Stimulated activated memory B cell treated with anti-CD40 and anti-IgM and Interleukin-4, amounts not matched to agents 10 μg/mL and 1 μg/mL and 100 μg/mL, for 72 hours (primary cell): ENCODE measurements around the gene HK2.
"Not testable (repeated sequence)": the region's sequence is repeated elsewhere in the genome, so short reads cannot be mapped to it uniquely, and the experiment has no call there.

Experiments
- ATAC-seq: fragments of 150-1000 bp; cut with Tn5 transposase; 2 replicates; pipeline ENCODE4 v1.10.0; 2021
- H3K27ac Mint-ChIP-seq: one replicate; pipeline ENCODE4 v1.8.0; 2022; ENCODE audit warnings: mild to moderate bottlenecking, mixed read lengths
- H3K27me3 Mint-ChIP-seq: one replicate; pipeline ENCODE4 v1.8.0; 2022; ENCODE audit warnings: mixed read lengths
- H3K36me3 Mint-ChIP-seq: one replicate; pipeline ENCODE4 v1.8.0; 2022; ENCODE audit warnings: mixed read lengths
- H3K4me1 Mint-ChIP-seq: one replicate; pipeline ENCODE4 v1.8.0; 2022; ENCODE audit warnings: mixed read lengths
- H3K4me3 Mint-ChIP-seq: one replicate; pipeline ENCODE4 v1.8.0; 2022; ENCODE audit warnings: mild to moderate bottlenecking, moderate library complexity, mixed read lengths
- H3K9me3 Mint-ChIP-seq: one replicate; pipeline ENCODE4 v1.8.0; 2022; ENCODE audit warnings: mixed read lengths

Gene HK2

DNA sequence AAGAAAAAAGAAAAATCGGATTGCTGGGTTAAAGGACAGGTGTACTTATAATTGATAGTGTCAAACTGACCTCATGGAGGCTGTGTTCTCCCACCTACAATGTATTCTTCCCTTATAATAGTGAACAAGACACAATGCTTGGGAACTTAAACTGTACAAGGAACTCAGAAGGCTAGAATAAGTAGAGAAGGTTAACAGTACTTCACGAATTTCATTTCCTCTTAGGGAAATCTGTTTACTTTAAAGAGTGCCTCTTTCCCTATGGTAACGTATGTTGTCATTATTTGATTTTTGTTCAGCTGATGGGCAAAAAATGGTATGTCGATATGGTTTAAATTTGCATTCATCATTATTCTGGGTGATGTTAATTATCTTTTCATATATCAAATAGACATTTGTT is 9.2 kb upstream of the HK2 start:
- no peaks in the 10 kb centered on the region for H3K36me3 Mint-ChIP-seq
- no peaks in the 10 kb centered on the region for H3K9me3 Mint-ChIP-seq
- no peak for ATAC-seq
- no peak overlapping the region for H3K27ac Mint-ChIP-seq
- H3K4me1 Mint-ChIP-seq: peaks cover 10% of the 10 kb centered on the region
- H3K27me3 Mint-ChIP-seq: no peaks in the 10 kb centered on the region
- H3K4me3 Mint-ChIP-seq: no peak overlapping the region

DNA sequence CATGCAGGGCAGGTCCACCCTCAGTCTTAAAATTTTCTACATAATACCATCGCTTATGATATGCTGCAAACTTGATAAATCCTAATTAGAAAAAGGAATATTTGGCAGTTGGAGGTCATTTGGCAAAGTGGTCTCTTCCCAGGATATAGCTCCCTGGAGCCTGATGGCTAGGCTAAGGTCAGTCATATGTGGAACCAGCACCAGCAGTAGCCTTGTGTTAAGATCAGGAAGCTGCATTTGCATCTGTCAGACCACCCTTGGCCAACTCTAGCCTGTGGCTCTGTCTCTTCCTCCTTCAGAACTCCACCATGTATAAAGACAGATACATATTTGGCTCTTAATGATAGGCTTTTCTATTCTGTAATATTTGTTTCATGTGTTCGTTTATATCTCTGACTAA is 5.4 kb upstream of the HK2 start:
- Mint-ChIP-seq H3K36me3 (no peaks in the 10 kb centered on the region), H3K4me1 (peaks cover 16% of the 10 kb centered on the region), H3K27ac (no peak overlapping the region), H3K27me3 (no peaks in the 10 kb centered on the region), H3K9me3 (no peaks in the 10 kb centered on the region), H3K4me3 (no peak overlapping the region)
- ATAC-seq: no peak

DNA sequence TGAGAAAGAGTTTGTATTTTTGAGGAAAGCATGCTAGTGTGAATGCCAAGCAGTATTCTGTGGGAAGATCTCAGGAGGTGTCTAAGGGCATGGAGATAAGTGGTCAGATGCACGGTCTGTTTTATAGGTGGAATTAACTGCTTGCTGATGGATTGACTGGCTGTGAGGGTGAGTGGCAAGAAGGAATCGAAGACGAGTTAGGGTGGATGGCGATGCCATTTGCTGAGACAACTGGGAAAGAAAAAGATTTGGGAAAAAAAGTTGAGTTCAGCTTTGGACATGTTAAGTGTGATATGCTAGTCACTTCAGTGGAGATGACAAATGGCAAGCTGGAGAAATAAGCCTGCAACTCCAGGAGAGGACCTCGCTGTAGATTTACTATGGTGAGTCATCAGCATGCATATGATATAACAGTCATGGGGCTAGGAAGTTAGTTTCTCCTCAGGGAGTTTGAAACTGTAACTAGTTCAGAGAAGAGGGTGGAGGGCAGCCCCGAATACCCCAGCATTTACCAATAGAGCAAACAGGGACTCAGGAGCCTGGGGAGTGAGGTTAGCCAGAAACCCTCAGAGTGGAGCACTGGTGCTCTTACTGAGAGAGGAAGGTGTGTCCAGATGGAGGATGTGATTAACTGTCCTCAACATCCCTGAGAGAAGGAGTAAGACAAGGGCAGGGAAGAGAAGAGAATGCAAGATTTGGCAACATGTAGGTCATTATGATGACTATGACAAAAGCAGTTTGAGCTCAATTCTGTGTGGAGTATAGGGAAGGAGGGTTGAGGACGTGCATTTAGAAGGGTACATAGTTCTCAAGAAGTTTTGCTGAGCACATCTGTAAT is 2.0 kb upstream of the HK2 start:
- no peak for ATAC-seq
- no peak overlapping the region for H3K4me3 Mint-ChIP-seq

DNA sequence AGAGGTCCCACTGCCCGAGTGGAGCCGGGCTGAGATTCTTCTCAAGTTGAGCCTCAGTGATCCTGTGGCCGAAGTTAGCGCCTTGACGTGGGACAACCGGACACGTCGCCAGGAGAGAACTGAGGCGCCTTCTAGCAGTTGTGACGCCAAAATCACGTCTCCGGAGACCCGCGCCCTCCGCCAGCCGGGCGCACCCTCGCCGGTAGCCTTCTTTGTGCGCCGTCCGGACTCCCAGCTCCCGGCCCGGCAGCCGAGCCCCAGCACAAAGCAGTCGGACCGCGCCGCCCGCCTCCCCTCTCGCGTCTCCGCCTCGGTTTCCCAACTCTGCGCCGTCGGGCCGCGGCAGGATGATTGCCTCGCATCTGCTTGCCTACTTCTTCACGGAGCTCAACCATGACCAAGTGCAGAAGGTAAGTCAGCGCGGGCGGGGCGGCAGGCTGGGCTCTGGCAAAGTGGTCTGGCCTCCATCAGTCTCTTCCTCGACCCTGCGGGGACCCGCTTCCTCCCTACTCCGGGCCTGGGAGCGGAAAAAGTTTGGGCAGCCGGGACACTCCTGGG is 386 bp downstream of the HK2 start:
- peaks cover 36% of the 10 kb centered on the region for H3K4me1 Mint-ChIP-seq
- H3K9me3 Mint-ChIP-seq, H3K27me3 Mint-ChIP-seq, H3K36me3 Mint-ChIP-seq: not testable (repeated sequence)
- peak overlapping the region; percentile 92 for H3K4me3 Mint-ChIP-seq
- H3K27ac Mint-ChIP-seq: peak overlapping the region; percentile 80
- ATAC-seq: peak; percentile 50

More for the DNA sequence above, 2.0 kb upstream of the HK2 start:
- no peaks in the 10 kb centered on the region for H3K36me3 Mint-ChIP-seq
- no peaks in the 10 kb centered on the region for H3K27me3 Mint-ChIP-seq
- H3K27ac Mint-ChIP-seq: no peak overlapping the region
- H3K9me3 Mint-ChIP-seq: no peaks in the 10 kb centered on the region
- peaks cover 28% of the 10 kb centered on the region for H3K4me1 Mint-ChIP-seq

DNA sequence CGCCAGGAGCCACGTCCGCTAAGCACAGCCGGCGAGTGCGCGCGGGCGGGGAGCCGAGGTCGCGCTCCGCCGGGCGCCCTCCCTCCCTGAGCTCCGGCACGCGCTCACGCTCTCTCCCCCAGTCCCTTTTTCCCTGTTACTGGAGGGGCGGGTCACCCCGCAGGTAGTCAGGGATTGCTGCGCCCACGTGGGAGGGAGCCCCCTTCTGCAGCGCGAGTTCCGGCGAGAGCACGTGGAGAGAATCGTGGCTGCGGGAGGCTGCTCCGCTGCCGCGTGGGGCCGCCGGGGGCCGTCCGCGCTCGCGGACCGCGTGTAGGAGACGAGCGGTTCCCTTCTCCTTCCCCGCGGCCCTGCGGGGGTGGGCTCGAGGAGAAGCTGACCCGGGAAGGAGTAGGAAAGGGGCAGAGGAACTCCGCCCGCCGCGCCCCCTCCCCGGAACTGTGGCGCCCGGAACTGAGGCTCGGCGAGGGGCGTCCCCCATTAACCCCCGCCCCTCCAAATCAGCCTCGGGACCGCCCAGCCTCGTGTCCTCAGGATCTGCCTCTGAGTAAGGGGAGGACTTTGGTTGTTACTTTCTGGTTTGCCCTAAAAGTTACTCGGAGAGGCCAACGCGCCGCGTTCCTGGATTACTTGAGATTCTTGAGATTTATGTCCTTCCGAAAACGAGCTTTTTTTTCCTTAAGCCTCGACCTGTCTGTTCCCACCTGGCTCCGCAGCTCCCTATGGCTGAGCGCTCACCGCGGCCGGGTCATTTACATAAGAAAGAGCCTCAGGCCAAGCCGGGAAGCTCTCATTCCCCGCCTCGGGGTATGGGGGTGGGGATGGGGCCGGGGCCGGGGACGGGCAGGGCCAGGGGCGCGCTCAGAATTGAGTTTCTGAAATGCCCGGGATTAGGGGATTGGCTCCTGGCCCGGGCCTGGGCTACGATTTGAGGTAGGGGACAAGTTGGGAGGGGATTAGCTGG is 1.1 kb downstream of the HK2 start:
- ATAC-seq: peak; percentile 71
- peak overlapping the region; percentile 80 for H3K27ac Mint-ChIP-seq
- peaks cover 36% of the 10 kb centered on the region for H3K4me1 Mint-ChIP-seq
- H3K27me3 Mint-ChIP-seq: no peaks in the 10 kb centered on the region
- peak overlapping the region; percentile 92 for H3K4me3 Mint-ChIP-seq
- H3K36me3 Mint-ChIP-seq: no peaks in the 10 kb centered on the region
- H3K9me3 Mint-ChIP-seq: no peaks in the 10 kb centered on the region

DNA sequence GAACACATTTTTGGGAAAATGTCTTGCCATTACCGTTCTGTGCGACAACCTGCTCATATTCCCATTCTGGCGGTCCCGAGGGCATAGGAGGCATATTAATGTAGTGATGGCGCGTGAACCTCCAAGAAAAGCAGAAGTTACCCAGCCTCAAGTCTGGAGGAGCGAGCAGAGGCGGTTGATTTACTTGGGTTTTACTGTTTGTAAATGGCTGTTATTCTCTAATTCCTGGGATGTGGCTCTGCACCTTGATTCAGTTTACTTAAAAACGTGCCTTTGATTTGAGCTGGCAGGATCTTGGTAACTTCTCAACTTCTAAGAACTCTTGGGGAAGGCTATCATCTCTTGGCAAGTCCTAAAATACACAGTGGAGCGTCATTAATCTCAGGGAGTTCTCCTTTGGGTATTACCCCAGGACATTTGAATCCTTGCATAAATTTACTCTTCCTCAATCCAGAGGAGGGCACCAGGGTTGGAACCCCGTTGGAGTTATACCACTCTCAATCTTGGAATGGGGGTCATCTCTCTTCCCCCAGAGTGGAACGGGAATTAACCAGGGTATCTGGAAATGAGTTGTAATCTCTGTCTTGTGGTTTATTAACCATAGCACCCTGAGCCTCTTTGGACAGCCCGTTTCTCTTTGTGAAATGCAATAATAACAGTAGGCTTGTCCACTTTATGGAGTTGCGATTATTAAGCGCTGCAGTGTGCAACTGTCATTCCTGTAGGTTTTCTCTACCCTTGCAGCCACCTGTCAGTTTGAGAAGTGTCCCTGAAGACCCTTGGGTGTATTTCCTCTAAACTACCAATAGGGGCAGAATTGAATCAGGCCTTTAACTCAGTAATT is 2.1 kb downstream of the HK2 start:
- Mint-ChIP-seq H3K27ac (peak overlapping the region; percentile 80), H3K36me3 (no peaks in the 10 kb centered on the region), H3K27me3 (no peaks in the 10 kb centered on the region), H3K9me3 (no peaks in the 10 kb centered on the region), H3K4me3 (peak overlapping the region; percentile 92), H3K4me1 (peaks cover 36% of the 10 kb centered on the region)
- peak; percentile 13 for ATAC-seq

DNA sequence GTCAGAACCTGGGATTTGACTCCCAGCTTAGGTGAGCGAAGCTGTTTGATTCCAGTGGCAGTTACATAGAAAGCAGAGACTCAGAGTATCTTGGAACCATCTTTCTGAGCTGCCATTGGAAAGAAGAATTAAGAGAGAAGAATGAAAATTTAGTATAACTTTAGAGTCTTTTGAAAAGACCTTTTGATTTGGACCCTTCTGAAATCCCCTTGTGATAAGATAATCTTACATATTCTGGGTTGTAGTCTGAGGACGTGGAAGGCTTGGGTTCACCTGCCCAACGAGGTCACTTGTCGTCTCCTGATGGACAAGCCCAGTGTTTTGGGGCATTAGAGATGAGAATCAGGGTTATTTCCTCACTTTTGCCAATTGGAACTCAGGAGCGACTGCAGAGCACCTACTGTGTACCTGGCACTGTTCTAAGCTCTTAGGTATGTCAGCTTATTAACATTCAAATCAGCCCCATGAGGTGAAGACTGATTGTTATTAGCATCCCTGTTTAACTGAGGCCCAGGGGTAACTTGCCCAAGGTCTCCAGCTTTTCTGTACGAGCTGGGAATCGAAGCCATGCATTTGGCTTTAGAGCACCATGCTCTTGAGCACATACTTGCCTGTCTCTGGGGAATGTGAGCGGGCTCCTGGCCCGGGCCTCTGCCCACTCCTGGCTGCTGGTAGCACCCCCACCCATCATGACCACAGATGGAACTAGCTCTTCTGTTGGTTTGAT is 2.9 kb downstream of the HK2 start:
- Mint-ChIP-seq H3K27me3 (no peaks in the 10 kb centered on the region), H3K27ac (peak overlapping the region; percentile 80)

DNA sequence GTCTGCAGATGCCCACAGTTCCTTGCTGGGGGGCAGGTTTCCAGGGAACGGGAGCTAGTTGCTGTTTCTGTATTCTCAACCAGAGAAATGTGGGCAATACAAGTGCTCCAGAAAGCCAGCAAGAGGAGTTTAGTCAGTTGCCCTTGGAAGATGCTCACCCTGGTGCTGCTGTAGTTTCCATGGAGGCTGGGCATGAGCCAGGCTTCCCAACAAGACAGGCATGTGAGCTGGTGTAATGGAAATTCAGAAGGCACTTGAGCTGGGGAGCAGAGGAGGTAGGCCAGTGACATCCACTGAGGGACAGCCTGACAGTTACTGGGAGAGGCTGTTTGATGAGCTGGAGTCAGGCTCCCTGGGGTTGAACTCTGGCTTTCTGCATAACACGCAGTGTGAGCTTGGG is 7.7 kb downstream of the HK2 start:
- Mint-ChIP-seq H3K9me3 (no peaks in the 10 kb centered on the region), H3K36me3 (peaks cover 5% of the 10 kb centered on the region), H3K4me1 (peaks cover 53% of the 10 kb centered on the region), H3K4me3 (no peak overlapping the region), H3K27ac (no peak overlapping the region), H3K27me3 (no peaks in the 10 kb centered on the region)
- no peak for ATAC-seq

More for the DNA sequence above, 2.9 kb downstream of the HK2 start:
- no peak for ATAC-seq
- peaks cover 40% of the 10 kb centered on the region for H3K4me1 Mint-ChIP-seq
- no peaks in the 10 kb centered on the region for H3K36me3 Mint-ChIP-seq
- peak overlapping the region; percentile 92 for H3K4me3 Mint-ChIP-seq
- H3K9me3 Mint-ChIP-seq: no peaks in the 10 kb centered on the region

DNA sequence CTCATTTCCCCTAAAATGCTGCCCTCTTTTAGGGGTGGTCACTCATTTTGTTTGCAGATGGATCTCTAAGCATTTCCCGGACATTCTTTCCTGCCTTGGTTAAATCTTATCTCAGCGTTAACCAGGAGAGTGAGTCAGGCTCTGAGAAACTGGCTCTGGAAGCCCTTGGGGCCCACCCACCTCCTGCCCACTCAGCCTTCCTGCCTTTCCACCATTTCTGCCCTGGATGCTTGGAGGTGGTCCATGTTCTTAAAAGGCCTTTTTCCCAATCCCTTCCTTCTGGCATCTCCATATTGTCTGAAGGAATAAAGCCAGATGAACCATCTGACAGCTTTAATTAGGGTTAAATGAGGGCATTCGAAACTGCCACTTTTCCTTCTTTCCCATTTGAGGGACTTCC is 9.5 kb downstream of the HK2 start:
- ATAC-seq: no peak
- Mint-ChIP-seq H3K27ac (peak overlapping the region; percentile 77), H3K4me1 (peaks cover 49% of the 10 kb centered on the region), H3K4me3 (no peak overlapping the region), H3K27me3 (no peaks in the 10 kb centered on the region), H3K9me3 (no peaks in the 10 kb centered on the region), H3K36me3 (peaks cover 5% of the 10 kb centered on the region)

DNA sequence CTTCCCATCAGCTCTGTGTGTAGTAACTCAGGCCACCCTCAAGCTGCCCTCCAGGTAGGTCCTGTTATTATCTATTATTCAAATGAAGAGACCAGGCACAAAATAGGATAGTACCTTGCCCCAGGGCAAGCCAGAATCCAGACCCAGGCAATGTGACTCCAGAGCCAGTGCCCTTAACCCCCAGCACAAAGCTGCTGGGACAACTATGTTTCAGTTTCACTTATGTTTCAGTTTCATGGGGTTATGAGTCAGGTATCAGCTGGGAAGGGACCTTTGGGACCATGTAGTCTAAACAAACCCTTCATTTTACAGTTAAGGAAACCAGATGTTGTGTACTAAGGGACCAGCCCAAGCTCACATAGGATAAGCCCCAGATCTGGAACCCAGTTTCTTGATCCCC is 10.0 kb downstream of the HK2 start:
- Mint-ChIP-seq H3K9me3 (no peaks in the 10 kb centered on the region), H3K27me3 (no peaks in the 10 kb centered on the region), H3K27ac (peak overlapping the region; percentile 77), H3K4me1 (peaks cover 54% of the 10 kb centered on the region), H3K36me3 (peaks cover 5% of the 10 kb centered on the region), H3K4me3 (peak overlapping the region; percentile 27)
- peak; percentile 92 for ATAC-seq

DNA sequence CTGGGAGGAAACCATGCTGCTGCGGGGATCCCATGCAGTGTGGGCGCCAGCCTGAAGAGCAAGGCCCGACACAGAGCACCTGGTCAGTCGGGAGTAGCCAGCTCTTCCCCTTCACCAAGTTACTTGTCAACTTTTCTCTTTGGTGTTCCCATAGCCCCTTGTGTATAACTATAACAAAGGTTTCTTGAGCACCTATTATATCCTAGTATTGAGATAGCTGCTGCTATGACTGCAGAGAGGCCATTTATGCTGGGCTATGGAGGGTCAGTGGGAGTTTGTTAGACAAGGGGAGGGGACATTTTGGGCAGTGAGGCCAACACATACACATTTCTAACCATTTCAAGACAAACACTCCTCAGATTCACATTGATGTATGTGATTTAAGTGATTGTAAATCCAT is 10.8 kb downstream of the HK2 start:
- peak overlapping the region; percentile 77 for H3K27ac Mint-ChIP-seq
- H3K36me3 Mint-ChIP-seq: peaks cover 5% of the 10 kb centered on the region
- no peaks in the 10 kb centered on the region for H3K9me3 Mint-ChIP-seq
- H3K4me3 Mint-ChIP-seq: no peak overlapping the region
- H3K4me1 Mint-ChIP-seq: peaks cover 62% of the 10 kb centered on the region
- H3K27me3 Mint-ChIP-seq: no peaks in the 10 kb centered on the region
- ATAC-seq: no peak

DNA sequence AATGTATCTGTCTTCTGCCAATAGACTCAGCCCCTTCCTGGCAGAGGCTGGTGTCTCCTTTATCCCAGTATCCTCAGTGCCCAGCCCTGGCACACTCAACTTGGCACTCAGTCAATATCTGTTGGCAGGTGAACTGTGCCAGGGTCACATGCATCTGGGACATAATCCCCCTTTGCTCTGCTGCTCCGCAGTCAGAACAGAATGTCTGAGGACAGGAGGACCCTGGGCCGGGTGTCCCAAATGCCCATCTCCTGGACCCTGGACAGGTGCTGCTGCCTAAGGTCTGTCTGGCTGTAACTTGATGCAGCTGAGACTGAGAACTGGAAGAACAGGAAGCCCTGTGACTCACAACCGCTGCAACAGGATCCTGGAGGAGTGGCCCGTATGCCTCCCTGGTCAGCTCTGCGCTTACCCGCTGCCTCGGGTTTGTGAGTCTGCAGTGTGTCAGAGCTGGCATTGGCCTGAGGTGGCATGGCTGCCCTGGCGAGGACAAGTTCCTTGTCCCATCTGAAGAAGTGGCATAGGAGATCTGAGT is 11.4 kb downstream of the HK2 start:
- Mint-ChIP-seq H3K4me3 (no peak overlapping the region), H3K36me3 (peaks cover 5% of the 10 kb centered on the region), H3K9me3 (no peaks in the 10 kb centered on the region), H3K4me1 (peaks cover 68% of the 10 kb centered on the region), H3K27me3 (no peaks in the 10 kb centered on the region), H3K27ac (peak overlapping the region; percentile 22)
- no peak for ATAC-seq

DNA sequence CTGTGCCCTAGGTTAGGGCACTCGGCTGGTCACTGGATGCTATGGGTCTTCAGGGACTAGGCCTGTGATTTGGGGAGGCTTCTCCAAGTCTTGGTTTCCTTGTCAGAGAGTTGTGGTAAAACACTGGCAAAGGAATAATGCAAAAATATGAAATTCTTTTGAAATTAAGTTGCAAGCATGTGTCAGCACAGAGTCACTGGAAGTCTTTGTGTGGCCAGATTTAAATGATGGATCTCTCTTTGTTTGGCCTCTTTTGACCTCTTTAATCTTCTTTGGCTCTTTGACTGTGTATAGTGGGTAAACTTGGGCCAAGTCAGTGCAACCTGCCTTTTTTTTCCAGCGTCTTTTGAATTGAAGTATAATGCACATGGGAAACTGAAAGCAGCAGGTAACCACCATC is 12.1 kb downstream of the HK2 start:
- no peak overlapping the region for H3K4me3 Mint-ChIP-seq
- H3K27me3 Mint-ChIP-seq: no peaks in the 10 kb centered on the region
- H3K9me3 Mint-ChIP-seq: no peaks in the 10 kb centered on the region
- peaks cover 5% of the 10 kb centered on the region for H3K36me3 Mint-ChIP-seq
- H3K4me1 Mint-ChIP-seq: peaks cover 75% of the 10 kb centered on the region
- ATAC-seq: no peak
- peak overlapping the region; percentile 22 for H3K27ac Mint-ChIP-seq

DNA sequence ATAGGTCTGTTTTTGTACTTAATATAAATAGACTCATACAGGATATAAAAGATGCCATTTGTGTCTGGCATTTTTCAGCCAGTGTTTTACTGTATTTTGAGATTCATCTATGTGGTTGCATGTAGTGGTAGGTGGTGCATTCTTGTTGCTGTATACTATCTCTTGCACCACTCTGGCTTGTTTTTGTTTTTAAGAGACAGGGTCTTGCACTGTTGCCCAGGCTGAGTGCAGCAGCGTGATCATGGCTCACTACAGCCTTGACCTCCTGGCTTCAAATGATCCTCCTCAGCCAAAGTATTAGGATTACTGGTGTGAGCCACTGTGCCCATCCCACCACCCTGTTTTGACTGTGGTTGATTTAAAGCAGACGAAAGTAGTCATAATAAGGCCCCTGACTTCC is 12.6 kb downstream of the HK2 start:
- Mint-ChIP-seq H3K27ac (peak overlapping the region; percentile 22), H3K4me3 (no peak overlapping the region), H3K36me3 (peaks cover 5% of the 10 kb centered on the region), H3K27me3 (no peaks in the 10 kb centered on the region), H3K4me1 (peaks cover 78% of the 10 kb centered on the region), H3K9me3 (no peaks in the 10 kb centered on the region)
- ATAC-seq: no peak
